ENCODE data around the gene PKLR.
"Not testable (repeated sequence)": the region's sequence is repeated elsewhere in the genome, so short reads cannot be mapped to it uniquely, and the experiment has no call there.

PKLR gene

GRCh38 chr1:155301342-155301841, at the start of gene PKLR:
Gene PKLR, minus strand, starts transcription at chr1:155301438. Its CDS starts 43 bp downstream, at chr1:155301395.
- DNase-seq: no peak

DNA sequence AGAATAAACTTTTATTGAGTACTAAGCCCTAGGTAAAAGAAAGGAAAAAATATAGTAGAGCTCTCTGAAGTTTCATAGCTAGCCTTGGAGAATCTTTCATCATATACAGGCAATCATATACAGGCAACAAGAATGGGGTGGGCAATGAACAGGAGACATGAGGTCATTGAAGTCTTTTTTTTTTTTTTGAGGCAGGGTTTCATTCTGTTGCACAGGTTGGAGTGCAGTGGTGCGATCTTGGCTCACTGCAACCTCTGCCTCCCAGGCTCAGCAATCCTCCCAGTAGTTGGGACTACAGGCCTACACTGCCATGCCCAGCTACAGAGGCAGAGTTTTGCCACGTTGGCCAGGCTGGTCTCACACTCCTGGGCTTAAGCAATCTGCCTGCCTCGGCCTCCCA, 41.6 kb upstream of the PKLR start:
- no peak for DNase-seq

DNA sequence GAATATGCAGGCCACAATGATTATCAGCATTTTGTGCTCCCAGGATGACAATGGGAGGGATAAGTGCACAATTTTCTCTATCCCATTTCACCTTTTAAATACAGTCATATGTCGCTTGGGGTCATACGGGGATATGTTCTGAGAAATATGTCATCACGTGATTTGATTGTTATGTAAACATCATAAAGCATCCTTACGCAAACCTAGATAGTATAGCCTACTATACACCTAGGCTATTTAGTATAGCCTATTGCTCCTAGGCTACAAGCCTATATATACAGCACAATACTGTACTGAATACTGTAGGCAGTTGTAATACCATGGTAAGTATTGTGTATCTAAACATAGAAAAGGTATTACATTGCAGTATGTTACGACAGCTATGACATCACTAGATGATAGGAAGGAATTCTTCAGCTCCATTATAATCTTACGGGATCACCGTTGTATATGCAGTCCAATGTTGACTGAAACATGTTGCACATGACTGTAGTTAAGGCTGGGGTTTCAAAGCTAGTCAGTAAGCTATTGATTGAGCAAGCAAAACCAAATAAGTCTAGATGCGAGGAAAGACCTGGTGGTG, 38.4 kb upstream of the PKLR start:
- DNase-seq: no peak

DNA sequence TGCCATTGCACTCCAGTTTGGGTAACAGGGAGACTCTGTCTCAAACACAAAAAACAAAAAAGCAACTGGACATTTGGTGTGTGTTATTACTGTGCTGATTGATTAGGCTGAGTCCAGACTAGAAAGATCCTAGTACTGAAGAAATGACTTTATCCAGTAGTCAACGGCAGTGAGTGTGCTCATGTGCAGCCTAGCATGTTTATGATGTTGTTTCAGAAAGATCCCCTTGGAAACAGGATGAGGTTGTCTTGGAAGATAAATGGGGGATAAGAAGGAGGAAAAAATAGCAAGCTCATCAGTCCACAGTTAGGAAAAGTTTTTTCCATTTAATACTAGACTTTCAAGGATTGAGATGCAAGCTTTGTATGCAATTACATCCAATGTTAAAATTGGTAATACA, 33.7 kb upstream of the PKLR start:
- DNase-seq: no peak

DNA sequence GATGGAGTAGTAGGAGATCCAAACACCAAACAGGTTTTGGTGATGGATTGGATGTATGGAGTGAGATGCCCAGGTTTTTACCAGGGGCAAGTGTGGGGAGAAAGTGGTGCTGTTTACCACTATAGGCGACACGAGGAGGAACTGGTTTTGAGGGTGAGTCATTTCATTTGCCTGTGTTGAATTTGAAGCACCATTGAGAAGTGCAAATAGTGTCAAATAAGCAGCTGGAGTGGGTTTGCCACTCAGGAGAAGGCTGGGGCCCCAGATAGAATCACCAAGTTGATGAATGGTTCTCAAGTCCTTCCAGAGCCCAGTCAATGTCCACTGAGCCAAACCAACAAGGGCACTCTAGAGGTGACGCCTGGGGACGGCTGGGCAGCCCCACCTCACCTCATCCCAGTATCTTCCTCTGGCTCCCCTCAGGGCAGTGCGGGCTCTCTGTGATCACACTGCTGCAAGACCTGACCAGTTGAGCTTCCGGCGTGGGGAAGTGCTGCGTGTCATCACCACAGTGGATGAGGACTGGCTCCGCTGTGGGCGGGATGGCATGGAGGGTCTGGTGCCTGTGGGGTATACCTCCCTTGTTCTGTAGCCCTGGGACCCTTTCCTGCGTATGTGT, 28.9 kb upstream of the PKLR start:
- DNase-seq: no peak

- DNase-seq: not testable (repeated sequence)
Measured at GRCh38 chr1:155328856-155329255, 27.6 kb upstream of the PKLR start.

- DNase-seq: no peak
Measured at GRCh38 chr1:155327981-155328380, 26.7 kb upstream of the PKLR start.

DNA sequence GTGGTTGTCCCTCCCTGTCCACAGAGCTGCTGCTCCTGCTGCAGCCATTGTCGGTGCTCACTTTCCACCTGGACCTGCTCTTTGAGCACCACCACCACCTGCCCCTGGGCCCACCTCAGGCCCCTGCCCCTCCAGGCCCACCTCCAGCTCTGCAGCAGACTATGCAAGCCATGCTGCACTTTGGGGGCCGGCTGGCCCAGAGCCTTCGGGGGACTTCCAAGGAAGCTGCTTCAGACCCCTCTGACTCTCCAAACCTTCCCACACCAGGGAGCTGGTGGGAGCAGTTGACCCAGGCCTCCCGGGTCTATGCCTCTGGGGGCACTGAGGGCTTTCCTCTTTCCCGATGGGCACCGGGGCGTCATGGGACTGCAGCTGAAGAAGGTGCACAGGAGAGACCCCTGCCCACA, 25.4 kb upstream of the PKLR start:
- no peak for DNase-seq

GRCh38 chr1:155326020-155326526, 24.8 kb upstream of the PKLR start:
- peak in 1 of 6 experiments; percentile 19 for DNase-seq

DNA sequence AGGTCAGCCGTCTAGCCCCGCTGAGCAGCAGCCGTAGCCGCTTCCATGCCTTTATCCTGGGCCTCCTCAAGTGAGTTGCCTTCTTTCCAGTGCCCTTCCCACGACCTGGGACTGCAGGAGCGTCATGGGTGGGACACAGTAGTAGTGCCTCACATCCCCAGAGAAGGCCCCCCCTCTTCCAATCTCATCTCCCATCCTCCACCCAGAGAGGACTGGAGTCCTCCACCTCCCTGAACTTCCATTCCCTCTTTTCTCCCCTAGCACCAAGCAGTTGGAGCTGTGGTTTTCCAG, 24.3 kb upstream of the PKLR start:
- peak in 1 of 6 experiments; percentile 21 for DNase-seq

GRCh38 chr1:155324717-155325602, 23.7 kb upstream of the PKLR start:
- DNase-seq: peak in 3 of 6 experiments; percentile 21 to 36 (median 23)

DNA sequence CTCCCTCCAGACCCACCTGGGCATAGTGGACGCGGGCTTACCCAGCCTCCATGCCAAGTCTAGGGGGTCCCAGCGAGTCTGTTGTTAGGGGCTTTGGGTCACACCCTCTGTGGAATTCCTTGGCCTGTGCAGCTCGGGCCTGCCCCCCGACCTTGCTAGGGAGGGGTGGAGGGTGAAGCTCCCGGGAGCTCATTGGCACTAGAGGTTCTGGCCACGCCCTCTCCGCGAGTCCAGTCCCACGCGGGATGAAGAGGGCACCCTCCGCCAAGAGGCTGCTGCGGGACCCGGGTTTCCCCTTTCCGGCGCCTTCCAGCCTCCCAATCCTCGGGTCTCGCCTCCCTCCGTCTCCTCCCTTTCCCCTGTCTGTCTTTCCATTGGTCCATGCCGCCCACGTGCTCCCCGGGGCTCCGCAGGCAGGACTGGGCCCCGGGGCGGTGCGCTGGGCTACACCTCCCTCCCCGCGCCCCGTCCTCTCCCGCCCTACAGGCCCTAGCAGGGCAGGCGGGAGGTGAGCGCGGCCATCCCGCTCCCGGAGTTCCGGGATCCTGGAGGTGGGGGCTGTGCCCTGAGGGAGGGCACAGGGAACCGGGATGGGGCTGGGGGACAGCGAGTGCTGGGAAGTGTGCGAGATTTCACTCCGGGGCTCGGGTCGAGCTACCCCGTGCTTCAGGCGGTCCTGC, 22.9 kb upstream of the PKLR start:
- DNase-seq: peak; percentile 67 to 89 (median 80)

DNA sequence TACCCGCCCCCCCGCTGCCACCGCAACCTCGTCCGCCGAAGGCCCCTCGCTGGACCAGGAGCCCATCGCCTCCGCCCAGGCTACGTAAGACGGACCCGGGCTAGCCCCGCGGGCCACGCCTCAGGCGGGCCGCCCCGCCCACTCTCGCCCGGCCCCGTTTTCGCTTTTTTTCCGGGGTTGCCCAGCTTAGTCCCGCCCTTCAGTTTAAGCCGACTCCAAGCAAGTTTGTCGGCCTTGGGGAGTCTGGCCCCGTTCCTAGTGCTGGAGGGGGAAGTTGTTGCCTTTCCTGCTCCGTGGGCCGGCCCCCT, 22.4 kb upstream of the PKLR start:
- DNase-seq: peak; percentile 52 to 79 (median 74)

GRCh38 chr1:155322953-155323728, 21.9 kb upstream of the PKLR start:
- DNase-seq: peak; percentile 58 to 87 (median 76)

DNA sequence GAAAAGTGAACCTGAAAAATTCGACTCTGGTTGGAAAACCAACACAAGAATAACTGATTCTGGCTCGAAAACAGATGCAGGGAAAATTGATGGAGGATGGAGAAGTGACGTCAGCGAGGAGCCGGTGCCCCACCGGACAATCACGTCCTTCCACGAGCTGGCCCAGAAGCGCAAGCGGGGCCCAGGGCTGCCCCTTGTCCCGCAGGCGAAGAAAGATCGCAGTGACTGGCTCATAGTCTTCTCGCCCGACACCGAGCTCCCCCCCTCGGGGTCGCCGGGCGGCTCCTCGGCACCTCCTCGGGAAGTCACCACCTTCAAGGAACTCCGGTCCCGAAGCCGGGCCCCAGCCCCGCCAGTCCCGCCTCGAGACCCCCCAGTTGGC, 21.3 kb upstream of the PKLR start:
- DNase-seq: peak in 2 of 6 experiments; percentile 22 to 36

DNA sequence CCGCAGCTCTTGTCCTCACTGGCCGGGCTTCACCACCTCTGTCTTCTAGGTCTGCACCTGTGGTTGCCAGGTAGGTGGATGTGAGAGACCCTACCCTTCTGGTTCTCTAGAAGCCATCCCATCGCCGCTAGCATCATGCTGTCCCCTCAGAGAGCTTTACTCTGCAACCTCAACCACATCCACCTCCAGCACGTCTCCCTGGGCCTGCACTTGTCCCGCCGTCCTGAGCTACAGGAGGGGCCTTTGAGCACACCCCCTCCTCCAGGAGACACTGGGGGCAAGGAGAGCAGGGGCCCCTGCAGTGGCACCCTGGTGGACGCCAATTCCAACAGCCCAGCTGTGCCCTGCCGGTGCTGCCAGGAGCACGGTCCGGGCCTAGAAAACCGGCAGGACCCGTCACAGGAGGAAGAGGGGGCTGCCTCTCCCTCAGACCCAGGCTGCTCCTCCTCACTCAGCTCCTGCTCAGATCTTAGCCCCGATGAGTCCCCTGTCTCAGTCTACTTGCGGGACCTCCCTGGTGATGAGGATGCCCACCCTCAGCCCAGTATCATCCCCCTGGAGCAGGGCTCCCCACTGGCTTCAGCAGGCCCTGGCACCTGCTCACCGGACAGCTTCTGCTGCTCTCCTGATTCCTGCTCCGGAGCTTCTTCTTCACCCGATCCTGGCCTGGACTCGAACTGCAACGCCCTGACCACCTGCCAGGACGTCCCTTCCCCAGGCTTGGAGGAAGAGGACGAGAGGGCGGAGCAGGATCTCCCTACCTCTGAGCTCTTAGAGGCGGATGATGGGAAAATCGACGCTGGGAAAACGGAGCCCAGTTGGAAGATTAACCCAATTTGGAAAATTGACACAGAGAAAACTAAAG, 20.6 kb upstream of the PKLR start:
- peak in 1 of 6 experiments; percentile 11 for DNase-seq

DNA sequence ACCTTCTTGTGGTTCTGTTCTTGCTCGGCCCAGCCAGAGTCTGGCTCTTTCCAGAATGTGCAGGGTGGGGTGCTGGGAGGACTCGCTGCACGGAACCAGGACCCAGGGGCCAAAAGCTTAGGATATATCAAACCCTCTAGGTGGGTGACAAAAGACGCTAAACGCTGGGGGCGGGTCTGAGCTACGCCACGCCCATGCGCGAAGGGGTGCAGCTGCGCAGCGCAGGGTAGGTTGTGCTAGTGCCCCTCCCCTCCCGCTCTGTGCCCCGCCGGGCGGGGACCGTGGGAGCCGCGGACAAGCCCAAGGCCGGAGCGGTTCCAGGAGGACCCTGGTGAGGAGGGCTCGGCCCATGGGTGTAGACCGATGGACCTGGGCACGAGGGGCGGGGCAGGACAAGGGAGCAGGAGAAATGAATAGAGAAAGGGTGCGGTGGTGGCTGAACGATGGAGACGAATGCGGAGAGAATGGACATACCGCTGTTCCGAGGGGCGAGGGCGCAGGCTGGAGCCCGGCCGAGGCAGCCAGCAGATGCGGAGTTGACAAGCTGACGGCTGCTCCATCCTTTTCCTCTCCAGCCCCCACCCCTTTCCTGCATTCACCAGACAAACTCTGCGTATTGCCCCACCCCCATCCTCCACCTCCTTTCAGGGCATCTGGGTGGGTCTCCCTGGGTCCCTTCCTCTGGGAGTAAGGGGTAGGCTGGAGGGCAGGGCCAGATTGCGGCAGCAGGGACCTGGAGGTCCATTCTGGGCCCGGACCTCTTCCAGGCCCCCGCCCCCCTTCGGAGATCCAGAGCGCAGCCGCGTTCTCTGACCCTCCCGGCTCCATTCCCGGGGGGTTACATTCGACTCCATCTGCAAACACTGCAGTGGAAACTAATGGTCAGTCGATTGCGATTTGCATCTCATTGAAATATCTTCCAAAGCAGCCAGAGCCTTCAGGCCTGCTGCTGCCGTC, 19.7 kb upstream of the PKLR start, which contains the start of gene RUSC1:
Gene RUSC1 (plus strand): TSS at position 234 of the 957 bp plus-strand sequence. CDS start 880 bp downstream, outside the sequence.
- DNase-seq: peak; percentile 45 to 79 (median 67)

GRCh38 chr1:155320252-155320651, 19.0 kb upstream of the PKLR start:
- no peak for DNase-seq

DNA sequence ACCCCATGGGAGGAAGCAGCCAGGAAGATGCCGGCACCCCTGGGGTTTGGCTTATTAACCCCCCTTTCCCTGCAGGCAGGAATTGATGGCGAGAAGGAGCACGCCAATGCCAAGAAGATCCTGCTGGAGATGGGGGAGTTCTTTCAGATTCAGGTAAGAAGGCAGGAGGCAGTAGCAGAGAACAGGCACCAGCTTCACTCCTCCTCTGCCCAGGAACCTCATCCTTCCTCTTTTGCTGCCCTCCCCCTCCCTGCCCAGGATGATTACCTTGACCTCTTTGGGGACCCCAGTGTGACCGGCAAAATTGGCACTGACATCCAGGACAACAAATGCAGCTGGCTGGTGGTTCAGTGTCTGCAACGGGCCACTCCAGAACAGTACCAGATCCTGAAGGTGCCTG, 18.3 kb upstream of the PKLR start:
- DNase-seq: no peak

- no peak for DNase-seq
Measured at GRCh38 chr1:155318082-155318481, 16.8 kb upstream of the PKLR start.
